ENCODE data around the gene ILKAP. TPM values are rescaled to one million over a fixed set of nuclear protein-coding genes. Genes with fewer than 3 reads are reported as not detected.

Gene ILKAP
- total and polyA plus RNA-seq, 9 donors: 19.4 to 43.8 (median 33.6) TPM

DNA sequence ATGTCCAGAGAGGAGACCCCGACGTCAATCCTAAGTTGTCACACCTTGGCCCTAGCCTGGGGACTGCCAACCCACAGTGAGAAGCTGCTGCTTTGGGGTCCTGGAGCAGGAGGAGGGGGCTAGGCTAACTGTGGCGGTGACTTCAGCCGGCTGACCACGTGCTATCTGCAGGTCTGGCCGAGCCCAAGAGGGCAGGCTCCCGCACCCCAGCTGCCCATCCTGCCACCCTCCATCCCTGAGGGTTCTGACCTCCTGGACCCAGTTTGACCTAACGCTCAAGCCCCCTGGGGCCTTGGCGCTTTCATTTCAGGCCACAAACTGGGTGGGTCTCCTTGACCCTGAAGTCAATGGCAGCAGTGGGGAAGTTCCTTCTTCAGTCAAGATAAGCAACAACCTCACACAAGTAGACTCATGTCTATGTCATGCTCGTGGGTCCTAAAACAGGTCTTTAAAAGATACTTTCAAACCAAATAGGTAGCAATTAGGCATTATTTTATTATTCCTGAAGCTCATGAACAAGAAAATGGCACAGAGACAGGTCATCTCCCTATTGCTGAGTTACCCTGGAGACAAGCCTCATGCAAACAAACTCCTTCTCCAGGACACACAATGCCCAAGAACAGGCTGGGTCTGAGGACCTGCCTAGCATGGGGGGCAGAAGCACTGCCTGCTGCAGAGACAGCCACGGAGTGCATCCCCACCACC is 34.1 kb upstream of the ILKAP start:
- Histone ChIP-seq H3K4me3 (ENCODE audit: low read length) (no peak overlapping the region), H3K27ac (ENCODE audit: low read length) (no peak overlapping the region), H3K36me3 (ENCODE audit: control insufficient read depth, insufficient read depth, low read length) (no peaks in the 10 kb centered on the region), H3K9me3 (replicated peaks; ENCODE audit: control insufficient read depth, low read depth, low read length) (no peaks in the 10 kb centered on the region), H3K27me3 (ENCODE audit: control insufficient read depth, insufficient read depth, low read length) (peaks cover 47% of the 10 kb centered on the region), H3K4me1 (ENCODE audit: control insufficient read depth, insufficient read depth, low read length) (peaks cover 29% of the 10 kb centered on the region)
- 80% methylated on average over 6 of the region's 11 CpGs for WGBS (ENCODE audit: insufficient coverage)
- DNase-seq: no peak

DNA sequence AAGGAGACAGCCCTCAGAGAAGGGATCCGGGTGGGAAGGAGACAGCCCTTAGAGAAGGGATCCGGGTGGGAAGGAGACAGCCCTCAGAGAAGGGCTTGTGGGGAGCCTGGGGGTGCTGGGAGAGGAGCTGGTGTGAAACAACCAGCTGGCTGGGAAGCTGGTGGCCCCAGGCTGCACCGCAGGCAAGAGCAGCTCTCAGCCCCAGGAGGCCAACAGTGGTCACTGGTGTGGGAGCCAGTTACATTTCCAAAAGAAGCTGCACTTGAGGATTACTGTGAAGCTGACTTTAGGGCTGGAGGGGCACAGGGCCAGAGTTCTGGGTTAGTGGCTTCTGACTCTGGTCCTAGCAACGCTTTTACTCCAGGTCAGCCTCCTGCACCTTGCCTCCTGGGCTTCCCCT is 33.1 kb upstream of the ILKAP start:
- Histone ChIP-seq H3K27me3 (ENCODE audit: control insufficient read depth, insufficient read depth, low read length) (peaks cover 49% of the 10 kb centered on the region), H3K9me3 (replicated peaks; ENCODE audit: control insufficient read depth, low read depth, low read length) (no peaks in the 10 kb centered on the region), H3K36me3 (ENCODE audit: control insufficient read depth, insufficient read depth, low read length) (no peaks in the 10 kb centered on the region), H3K27ac (ENCODE audit: low read length) (no peak overlapping the region), H3K4me1 (ENCODE audit: control insufficient read depth, insufficient read depth, low read length) (peaks cover 24% of the 10 kb centered on the region), H3K4me3 (ENCODE audit: low read length) (no peak overlapping the region)
- 85% methylated on average over 3 of the region's 4 CpGs for WGBS (ENCODE audit: insufficient coverage)
- peak; percentile 1 for DNase-seq

DNA sequence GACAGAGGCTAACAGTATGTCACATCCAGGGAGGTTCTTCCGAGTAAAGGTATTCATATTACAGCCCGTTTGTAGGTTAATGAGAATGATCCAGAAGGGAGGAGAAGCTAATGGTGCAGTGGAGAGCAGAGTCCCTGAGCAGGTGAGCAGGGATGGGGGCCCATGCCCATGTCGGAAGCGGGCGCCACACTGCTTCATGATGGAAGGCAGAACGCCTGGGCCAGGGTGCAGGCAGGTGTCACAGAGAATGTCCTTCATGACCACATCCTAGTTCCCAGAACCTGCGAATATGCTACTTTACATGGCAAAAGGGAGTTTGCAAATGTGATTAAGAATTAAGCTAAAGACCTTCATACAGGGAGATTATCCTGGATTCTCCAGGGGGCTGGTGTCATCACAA is 32.4 kb upstream of the ILKAP start:
- Histone ChIP-seq H3K27ac (ENCODE audit: low read length) (no peak overlapping the region), H3K27me3 (ENCODE audit: control insufficient read depth, insufficient read depth, low read length) (peaks cover 49% of the 10 kb centered on the region), H3K4me1 (ENCODE audit: control insufficient read depth, insufficient read depth, low read length) (peaks cover 25% of the 10 kb centered on the region), H3K36me3 (ENCODE audit: control insufficient read depth, insufficient read depth, low read length) (no peaks in the 10 kb centered on the region), H3K4me3 (ENCODE audit: low read length) (no peak overlapping the region), H3K9me3 (replicated peaks; ENCODE audit: control insufficient read depth, low read depth, low read length) (no peaks in the 10 kb centered on the region)
- DNase-seq: no peak
- 95% methylated on average over 4 of the region's 7 CpGs for WGBS (ENCODE audit: insufficient coverage)

DNA sequence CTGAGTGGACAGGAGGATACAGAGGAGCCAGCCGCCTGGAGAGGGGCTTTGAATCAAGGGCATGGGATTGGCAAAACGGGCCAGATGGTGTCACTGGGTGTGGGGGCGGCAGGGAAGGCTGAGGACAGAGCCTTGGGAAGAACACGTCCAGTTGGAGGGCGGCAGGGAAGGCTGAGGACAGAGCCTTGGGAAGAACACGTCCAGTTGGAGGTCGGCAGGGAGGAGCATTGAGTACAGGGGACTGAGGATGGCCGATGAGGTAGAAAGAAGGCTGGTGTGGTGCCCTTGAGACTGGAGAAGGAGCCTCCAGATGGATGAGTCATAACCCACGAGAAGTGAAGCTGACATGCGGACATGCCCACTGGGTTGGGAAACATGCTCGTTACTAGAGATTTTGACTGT is 31.8 kb upstream of the ILKAP start:
- no peaks in the 10 kb centered on the region for H3K9me3 ChIP-seq (replicated peaks; ENCODE audit: control insufficient read depth, low read depth, low read length)
- no peak overlapping the region for H3K4me3 ChIP-seq (ENCODE audit: low read length)
- peaks cover 25% of the 10 kb centered on the region for H3K4me1 ChIP-seq (ENCODE audit: control insufficient read depth, insufficient read depth, low read length)
- no peaks in the 10 kb centered on the region for H3K36me3 ChIP-seq (ENCODE audit: control insufficient read depth, insufficient read depth, low read length)
- DNase-seq: no peak
- peaks cover 46% of the 10 kb centered on the region for H3K27me3 ChIP-seq (ENCODE audit: control insufficient read depth, insufficient read depth, low read length)
- WGBS (ENCODE audit: insufficient coverage): 66% methylated on average over 11 of the region's 11 CpGs
- H3K27ac ChIP-seq (ENCODE audit: low read length): no peak overlapping the region

DNA sequence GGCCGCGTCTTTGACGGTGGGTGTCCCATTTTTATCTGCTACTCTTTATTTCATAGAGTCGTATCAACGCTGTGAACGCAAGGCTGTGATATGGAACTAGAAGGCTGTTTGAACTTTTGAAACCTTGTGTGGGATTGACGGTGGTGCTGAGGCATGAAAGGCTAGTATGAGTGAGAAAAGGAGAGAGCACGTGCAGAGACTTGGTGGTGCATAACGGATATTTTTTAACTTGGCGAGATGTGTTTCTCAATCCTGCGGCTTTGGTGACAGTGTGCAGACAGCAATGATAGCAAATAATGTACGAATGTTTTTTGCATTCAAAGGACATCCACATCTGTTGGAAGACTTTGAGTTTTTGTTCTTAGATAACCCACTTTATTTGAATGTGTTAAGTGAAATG is 30.1 kb upstream of the ILKAP start:
- no peaks in the 10 kb centered on the region for H3K36me3 ChIP-seq (ENCODE audit: control insufficient read depth, insufficient read depth, low read length)
- H3K9me3 ChIP-seq (replicated peaks; ENCODE audit: control insufficient read depth, low read depth, low read length): no peaks in the 10 kb centered on the region
- no peak for DNase-seq
- H3K4me1 ChIP-seq (ENCODE audit: control insufficient read depth, insufficient read depth, low read length): peaks cover 28% of the 10 kb centered on the region
- 75% methylated on average over 5 of the region's 12 CpGs for WGBS (ENCODE audit: insufficient coverage)
- no peak overlapping the region for H3K27ac ChIP-seq (ENCODE audit: low read length)
- no peak overlapping the region for H3K4me3 ChIP-seq (ENCODE audit: low read length)
- H3K27me3 ChIP-seq (ENCODE audit: control insufficient read depth, insufficient read depth, low read length): peaks cover 39% of the 10 kb centered on the region

DNA sequence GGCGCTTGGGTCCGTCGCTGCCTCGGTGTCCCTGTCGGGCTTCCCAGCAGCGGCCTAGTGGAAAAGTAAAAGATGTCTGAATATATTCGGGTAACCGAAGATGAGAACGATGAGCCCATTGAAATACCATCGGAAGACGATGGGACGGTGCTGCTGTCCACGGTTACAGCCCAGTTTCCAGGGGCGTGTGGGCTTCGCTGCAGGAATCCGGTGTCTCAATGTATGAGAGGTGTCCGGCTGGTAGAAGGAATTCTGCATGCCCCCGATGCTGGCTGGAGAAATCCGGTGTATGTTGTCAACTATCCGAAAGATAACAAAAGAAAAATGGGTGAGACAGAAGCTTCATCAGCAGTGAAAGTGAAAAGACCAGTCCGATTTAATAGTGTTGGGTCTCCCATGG is 28.3 kb upstream of the ILKAP start:
- DNase-seq: no peak
- Histone ChIP-seq H3K27me3 (ENCODE audit: control insufficient read depth, insufficient read depth, low read length) (peaks cover 22% of the 10 kb centered on the region), H3K4me3 (ENCODE audit: low read length) (peak overlapping the region; percentile 56), H3K4me1 (ENCODE audit: control insufficient read depth, insufficient read depth, low read length) (peaks cover 35% of the 10 kb centered on the region), H3K36me3 (ENCODE audit: control insufficient read depth, insufficient read depth, low read length) (no peaks in the 10 kb centered on the region), H3K27ac (ENCODE audit: low read length) (no peak overlapping the region), H3K9me3 (replicated peaks; ENCODE audit: control insufficient read depth, low read depth, low read length) (no peaks in the 10 kb centered on the region)
- WGBS (ENCODE audit: insufficient coverage): 62% methylated on average over 21 of the region's 21 CpGs

DNA sequence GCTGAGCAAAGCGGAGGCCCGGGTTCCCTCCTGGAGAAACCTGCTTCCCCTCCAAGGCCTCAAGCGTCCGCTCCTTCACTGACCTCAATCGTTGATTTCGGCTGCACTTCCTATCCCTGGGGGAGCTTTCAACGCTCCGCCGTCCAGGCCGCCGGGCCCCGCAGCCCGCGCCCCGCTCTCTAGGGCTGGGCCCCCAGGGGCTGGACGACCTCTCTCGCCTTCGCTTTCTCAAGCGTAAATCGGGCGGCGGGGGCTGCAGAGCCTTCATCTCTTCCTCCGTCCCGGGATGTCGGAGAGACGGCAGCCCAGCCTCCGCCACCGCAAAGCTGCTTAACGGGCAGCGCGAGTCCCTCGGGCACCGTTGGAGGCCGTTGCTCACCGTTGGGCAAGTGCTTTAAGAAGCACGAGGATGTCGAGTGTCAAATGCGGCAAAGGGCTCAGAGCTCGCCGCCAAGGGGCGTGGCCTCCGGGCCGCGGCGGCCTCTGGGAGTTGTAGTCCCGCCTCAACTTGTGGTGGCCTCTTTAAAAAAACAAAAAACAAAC is 27.8 kb upstream of the ILKAP start:
- Histone ChIP-seq H3K27ac (ENCODE audit: low read length) (no peak overlapping the region), H3K4me1 (ENCODE audit: control insufficient read depth, insufficient read depth, low read length) (peaks cover 36% of the 10 kb centered on the region), H3K4me3 (ENCODE audit: low read length) (peak overlapping the region; percentile 56), H3K36me3 (ENCODE audit: control insufficient read depth, insufficient read depth, low read length) (no peaks in the 10 kb centered on the region), H3K9me3 (replicated peaks; ENCODE audit: control insufficient read depth, low read depth, low read length) (no peaks in the 10 kb centered on the region), H3K27me3 (ENCODE audit: control insufficient read depth, insufficient read depth, low read length) (peaks cover 17% of the 10 kb centered on the region)
- WGBS (ENCODE audit: insufficient coverage): 6% methylated on average over 46 of the region's 46 CpGs
- DNase-seq: peak; percentile 79

DNA sequence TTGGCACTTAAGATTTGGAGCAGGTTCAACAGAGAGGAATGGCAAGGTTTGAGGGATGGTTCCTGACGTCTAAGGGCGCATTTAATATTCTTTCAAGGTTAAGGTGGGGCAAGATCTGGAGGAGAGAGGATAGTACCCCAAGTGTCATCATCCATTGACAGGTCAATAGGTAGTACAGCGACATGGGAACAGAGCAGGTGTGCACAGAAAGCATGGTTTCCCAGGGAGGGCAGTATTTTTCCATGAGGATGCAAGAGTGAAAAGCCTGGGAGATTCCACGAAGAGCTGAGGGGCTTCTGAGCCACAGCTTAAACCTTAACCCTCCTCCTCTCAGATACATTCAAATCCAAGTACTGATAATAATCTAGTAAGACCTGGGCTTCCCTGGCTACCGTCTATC is 27.2 kb upstream of the ILKAP start:
- DNase-seq: no peak
- 81% methylated on average over 2 of the region's 5 CpGs for WGBS (ENCODE audit: insufficient coverage)
- H3K36me3 ChIP-seq (ENCODE audit: control insufficient read depth, insufficient read depth, low read length): no peaks in the 10 kb centered on the region
- H3K4me3 ChIP-seq (ENCODE audit: low read length): peak overlapping the region; percentile 56
- H3K9me3 ChIP-seq (replicated peaks; ENCODE audit: control insufficient read depth, low read depth, low read length): no peaks in the 10 kb centered on the region
- peaks cover 12% of the 10 kb centered on the region for H3K27me3 ChIP-seq (ENCODE audit: control insufficient read depth, insufficient read depth, low read length)
- no peak overlapping the region for H3K27ac ChIP-seq (ENCODE audit: low read length)
- peaks cover 41% of the 10 kb centered on the region for H3K4me1 ChIP-seq (ENCODE audit: control insufficient read depth, insufficient read depth, low read length)

DNA sequence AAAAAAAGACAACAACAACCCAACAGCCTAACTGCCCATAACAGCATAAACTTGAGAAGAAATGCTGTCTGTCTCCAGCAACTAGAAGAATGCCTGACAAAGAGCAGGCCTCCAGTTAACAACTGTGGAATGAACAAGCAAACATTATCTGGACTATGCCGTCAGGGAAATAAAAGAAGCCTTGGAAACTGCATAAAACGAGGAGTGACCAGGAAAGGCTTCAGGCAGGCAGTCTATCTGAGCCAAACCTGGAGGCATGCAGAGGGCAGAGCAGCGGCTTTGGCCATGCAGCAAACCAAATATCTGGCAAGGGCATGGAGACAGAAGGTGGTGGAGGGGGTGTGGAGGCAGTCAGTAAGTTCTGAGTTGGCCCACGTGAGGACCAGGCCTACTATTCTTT is 25.2 kb upstream of the ILKAP start:
- Histone ChIP-seq H3K27me3 (ENCODE audit: control insufficient read depth, insufficient read depth, low read length) (peaks cover 8% of the 10 kb centered on the region), H3K36me3 (ENCODE audit: control insufficient read depth, insufficient read depth, low read length) (no peaks in the 10 kb centered on the region), H3K4me3 (ENCODE audit: low read length) (no peak overlapping the region), H3K27ac (ENCODE audit: low read length) (peak overlapping the region; percentile 47), H3K9me3 (replicated peaks; ENCODE audit: control insufficient read depth, low read depth, low read length) (no peaks in the 10 kb centered on the region), H3K4me1 (ENCODE audit: control insufficient read depth, insufficient read depth, low read length) (peaks cover 42% of the 10 kb centered on the region)
- WGBS (ENCODE audit: insufficient coverage): 45% methylated on average over 4 of the region's 4 CpGs
- no peak for DNase-seq

DNA sequence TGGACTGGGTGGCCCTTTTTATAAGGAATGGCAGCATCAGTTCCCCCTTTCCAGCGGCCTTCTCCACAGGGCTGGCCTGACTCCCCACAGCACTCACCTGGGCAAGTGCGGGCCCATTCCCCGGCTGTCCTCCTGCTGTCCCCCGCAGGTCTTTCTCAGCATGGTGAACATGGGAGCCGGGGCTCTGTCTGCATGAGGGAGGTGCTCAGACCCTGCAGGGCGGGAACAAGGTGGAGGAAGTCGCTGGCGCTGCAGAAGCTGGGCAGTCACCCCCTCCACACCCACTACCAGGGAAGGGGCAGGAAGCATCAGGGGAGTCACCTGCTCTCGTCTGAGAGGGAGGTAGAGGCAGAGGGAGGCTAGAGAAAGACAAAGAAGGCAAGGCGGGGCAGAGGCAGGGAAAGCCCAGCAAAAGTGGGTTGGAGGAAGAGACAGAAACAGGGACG is 24.1 kb upstream of the ILKAP start:
- H3K36me3 ChIP-seq (ENCODE audit: control insufficient read depth, insufficient read depth, low read length): no peaks in the 10 kb centered on the region
- no peak overlapping the region for H3K4me3 ChIP-seq (ENCODE audit: low read length)
- H3K9me3 ChIP-seq (replicated peaks; ENCODE audit: control insufficient read depth, low read depth, low read length): no peaks in the 10 kb centered on the region
- no peak for DNase-seq
- H3K27ac ChIP-seq (ENCODE audit: low read length): no peak overlapping the region
- H3K27me3 ChIP-seq (ENCODE audit: control insufficient read depth, insufficient read depth, low read length): peaks cover 8% of the 10 kb centered on the region
- H3K4me1 ChIP-seq (ENCODE audit: control insufficient read depth, insufficient read depth, low read length): peaks cover 42% of the 10 kb centered on the region
- 66% methylated on average over 4 of the region's 11 CpGs for WGBS (ENCODE audit: insufficient coverage)
